Calu3 (cell line): ENCODE data around the gene MEGF8. TPM values are rescaled to one million over a fixed set of nuclear protein-coding genes. Genes with fewer than 3 reads are reported as not detected.

Source experiments
- BruUV-seq: library from RNA; stranded (reverse); fragments of 400-500 nt; replicated peaks from 2 replicates; lab custom pipeline; 2021; lab: Mats Ljungman, UMichigan
- CTCF ChIA-PET: fragments of 300-600 bp; sonication (Branson Sonifier 250); formaldehyde crosslinking; loops from one replicate; lab custom pipeline; 2022; ENCODE audit warnings: antibody characterized with exemption; lab: Charles Lee
- DNase-seq: peaks from one replicate; pipeline ENCODE4 v3.0.0; 2022
- H3K27ac Mint-ChIP-seq: one replicate; pipeline ENCODE4 v1.8.0; 2022; ENCODE audit warnings: mixed read lengths; ENCODE audit not compliant: unreplicated experiment
- H3K27me3 Mint-ChIP-seq: one replicate; pipeline ENCODE4 v1.8.0; 2022; ENCODE audit warnings: mixed read lengths; ENCODE audit not compliant: unreplicated experiment
- H3K36me3 Mint-ChIP-seq: one replicate; pipeline ENCODE4 v1.8.0; 2022; ENCODE audit warnings: mild to moderate bottlenecking, moderate library complexity, mixed read lengths; ENCODE audit not compliant: insufficient read depth, unreplicated experiment
- H3K4me1 Mint-ChIP-seq: one replicate; pipeline ENCODE4 v1.8.0; 2022; ENCODE audit warnings: mild to moderate bottlenecking, low read depth, mixed read lengths; ENCODE audit not compliant: unreplicated experiment
- H3K4me3 Mint-ChIP-seq: one replicate; pipeline ENCODE4 v1.8.0; 2022; ENCODE audit warnings: mild to moderate bottlenecking, low read depth, moderate library complexity, mixed read lengths; ENCODE audit not compliant: unreplicated experiment
- H3K9me3 Mint-ChIP-seq: one replicate; pipeline ENCODE4 v1.8.0; 2022; ENCODE audit warnings: low read depth, mixed read lengths; ENCODE audit not compliant: unreplicated experiment
- intact Hi-C: fragments of 100-400 bp; cut with micrococcal nuclease; formaldehyde crosslinking; loops from one replicate; pipeline ENCODE4 v1.10.0; 2022; ENCODE audit not compliant: unreplicated experiment
- total RNA-seq: library from RNA; stranded (reverse); gene quantifications from 2 replicates; pipeline ENCODE4 v1.2.3, GENCODE V29; 2022
- TF ChIP-seq, protein P1 (sequence below): fragments of 200-600 bp; IDR thresholded peaks from one replicate; pipeline ENCODE4 v1.8.0; 2022; ENCODE audit warnings: antibody characterized with exemption; ENCODE audit not compliant: unreplicated experiment

Gene MEGF8
- total RNA-seq, 1 experiment from 2014 or later = 35.0 TPM

DNA sequence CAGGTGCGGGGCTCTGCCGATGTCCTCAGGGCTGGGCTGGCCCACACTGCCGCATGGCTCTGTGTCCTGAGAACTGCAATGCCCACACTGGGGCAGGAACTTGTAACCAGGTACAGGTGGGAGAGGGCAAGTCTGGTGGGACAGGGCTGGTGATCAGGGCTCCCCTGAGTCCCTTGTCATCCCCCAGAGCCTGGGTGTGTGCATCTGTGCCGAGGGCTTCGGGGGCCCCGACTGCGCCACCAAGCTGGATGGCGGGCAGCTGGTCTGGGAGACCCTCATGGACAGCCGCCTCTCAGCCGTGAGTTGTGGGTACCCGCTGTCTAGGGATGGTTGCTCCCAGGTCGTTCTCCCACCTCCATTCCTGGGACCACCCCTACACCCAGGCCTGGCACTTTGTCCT lies 30.5 kb downstream of the MEGF8 start:
- no peak for DNase-seq
- intact Hi-C loops = no loop called here
- H3K4me3 Mint-ChIP-seq = no peak overlapping the region
- H3K4me1 Mint-ChIP-seq = no peaks in the 10 kb centered on the region
- BruUV-seq = no TSS peak
- no peaks in the 10 kb centered on the region for H3K27me3 Mint-ChIP-seq
- peaks cover 4% of the 10 kb centered on the region for H3K36me3 Mint-ChIP-seq
- H3K27ac Mint-ChIP-seq = no peak overlapping the region
- CTCF ChIA-PET = no interaction called here
- H3K9me3 Mint-ChIP-seq = no peaks in the 10 kb centered on the region
- TF ChIP-seq, protein P1, sequence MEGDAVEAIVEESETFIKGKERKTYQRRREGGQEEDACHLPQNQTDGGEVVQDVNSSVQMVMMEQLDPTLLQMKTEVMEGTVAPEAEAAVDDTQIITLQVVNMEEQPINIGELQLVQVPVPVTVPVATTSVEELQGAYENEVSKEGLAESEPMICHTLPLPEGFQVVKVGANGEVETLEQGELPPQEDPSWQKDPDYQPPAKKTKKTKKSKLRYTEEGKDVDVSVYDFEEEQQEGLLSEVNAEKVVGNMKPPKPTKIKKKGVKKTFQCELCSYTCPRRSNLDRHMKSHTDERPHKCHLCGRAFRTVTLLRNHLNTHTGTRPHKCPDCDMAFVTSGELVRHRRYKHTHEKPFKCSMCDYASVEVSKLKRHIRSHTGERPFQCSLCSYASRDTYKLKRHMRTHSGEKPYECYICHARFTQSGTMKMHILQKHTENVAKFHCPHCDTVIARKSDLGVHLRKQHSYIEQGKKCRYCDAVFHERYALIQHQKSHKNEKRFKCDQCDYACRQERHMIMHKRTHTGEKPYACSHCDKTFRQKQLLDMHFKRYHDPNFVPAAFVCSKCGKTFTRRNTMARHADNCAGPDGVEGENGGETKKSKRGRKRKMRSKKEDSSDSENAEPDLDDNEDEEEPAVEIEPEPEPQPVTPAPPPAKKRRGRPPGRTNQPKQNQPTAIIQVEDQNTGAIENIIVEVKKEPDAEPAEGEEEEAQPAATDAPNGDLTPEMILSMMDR = no peak

DNA sequence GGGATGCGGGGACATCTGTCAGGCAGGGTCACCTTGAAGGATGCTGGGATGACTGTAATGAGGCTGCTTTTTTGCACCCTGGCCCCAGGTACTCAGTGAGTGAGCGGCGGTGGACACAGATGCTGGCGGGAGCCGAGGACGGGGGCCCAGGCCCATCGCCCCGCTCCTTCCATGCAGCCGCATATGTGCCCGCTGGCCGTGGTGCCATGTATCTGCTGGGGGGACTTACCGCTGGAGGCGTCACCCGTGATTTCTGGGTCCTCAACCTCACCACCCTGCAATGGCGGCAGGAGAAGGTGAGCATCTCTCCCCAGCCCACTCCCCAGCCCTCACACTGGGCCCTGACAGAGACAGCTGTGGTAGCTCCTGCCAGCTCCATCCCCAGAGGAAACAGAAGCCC lies 31.3 kb downstream of the MEGF8 start:
- H3K9me3 Mint-ChIP-seq = no peaks in the 10 kb centered on the region
- no peak for DNase-seq
- H3K27me3 Mint-ChIP-seq = no peaks in the 10 kb centered on the region
- no TSS peak for BruUV-seq
- intact Hi-C loops = no loop called here
- H3K36me3 Mint-ChIP-seq = peaks cover 4% of the 10 kb centered on the region
- CTCF ChIA-PET = no interaction called here
- H3K4me1 Mint-ChIP-seq = no peaks in the 10 kb centered on the region
- TF ChIP-seq, protein P1 = no peak
- no peak overlapping the region for H3K27ac Mint-ChIP-seq
- H3K4me3 Mint-ChIP-seq = no peak overlapping the region

DNA sequence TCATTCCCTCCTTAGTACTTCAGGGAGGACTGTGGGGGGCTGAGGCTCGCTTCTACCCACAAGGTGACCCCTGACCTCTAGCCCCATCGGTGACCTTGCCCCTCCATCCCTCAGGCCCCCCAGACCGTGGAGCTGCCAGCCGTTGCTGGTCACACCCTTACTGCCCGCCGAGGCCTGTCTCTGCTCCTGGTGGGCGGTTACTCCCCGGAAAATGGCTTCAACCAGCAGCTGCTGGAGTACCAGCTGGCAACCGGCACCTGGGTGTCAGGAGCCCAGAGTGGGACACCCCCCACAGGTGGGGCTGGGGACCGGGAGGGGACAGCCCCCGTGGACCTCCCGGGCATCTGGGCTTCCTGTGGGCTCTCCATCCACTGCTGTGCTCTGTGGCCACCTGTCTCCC lies 31.9 kb downstream of the MEGF8 start:
- Mint-ChIP-seq H3K27me3 (no peaks in the 10 kb centered on the region), H3K4me1 (no peaks in the 10 kb centered on the region), H3K27ac (no peak overlapping the region), H3K36me3 (peaks cover 4% of the 10 kb centered on the region), H3K4me3 (no peak overlapping the region), H3K9me3 (no peaks in the 10 kb centered on the region)
- TF ChIP-seq, protein P1 = no peak
- CTCF ChIA-PET = no interaction called here
- intact Hi-C loops = no loop called here
- no peak for DNase-seq
- no TSS peak for BruUV-seq

DNA sequence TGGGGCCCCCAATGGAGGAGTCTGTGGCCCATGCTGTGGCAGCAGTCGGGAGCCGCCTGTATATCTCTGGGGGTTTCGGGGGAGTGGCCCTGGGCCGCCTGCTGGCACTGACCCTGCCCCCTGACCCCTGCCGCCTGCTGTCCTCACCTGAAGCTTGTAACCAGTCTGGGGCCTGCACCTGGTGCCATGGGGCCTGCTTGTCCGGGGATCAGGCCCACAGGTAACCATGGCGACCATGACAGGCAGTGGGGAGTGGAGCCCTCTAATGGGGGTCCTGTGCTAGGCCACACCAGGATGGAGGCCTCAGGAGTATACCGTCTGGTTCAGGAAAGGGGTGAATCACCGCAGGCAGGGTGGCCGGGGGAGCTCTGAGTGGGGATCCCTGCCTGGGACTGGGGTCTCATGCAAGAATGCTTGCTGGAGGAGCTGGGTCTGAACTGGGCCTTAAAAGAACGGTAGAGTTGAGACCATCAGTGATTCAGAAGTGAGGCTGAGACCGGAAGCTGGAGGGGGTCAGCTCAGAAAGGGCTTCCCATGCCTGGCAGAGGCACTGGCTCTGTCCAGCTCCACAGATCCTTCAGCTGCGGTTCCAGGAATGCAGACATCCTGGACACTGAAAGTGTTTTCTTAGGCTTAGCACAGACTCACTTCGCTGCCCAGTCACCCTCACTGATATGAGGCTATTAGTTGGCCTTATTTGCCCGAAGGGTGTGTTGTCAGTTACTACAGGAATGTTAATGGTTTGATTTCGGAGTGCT lies 35.5 kb downstream of the MEGF8 start:
- no peaks in the 10 kb centered on the region for H3K4me1 Mint-ChIP-seq
- no peaks in the 10 kb centered on the region for H3K27me3 Mint-ChIP-seq
- TF ChIP-seq, protein P1 = no peak
- H3K9me3 Mint-ChIP-seq = peaks cover 7% of the 10 kb centered on the region
- CTCF ChIA-PET = no interaction called here
- no peak overlapping the region for H3K4me3 Mint-ChIP-seq
- intact Hi-C loops = no loop called here
- peaks cover 4% of the 10 kb centered on the region for H3K36me3 Mint-ChIP-seq
- BruUV-seq = no TSS peak
- H3K27ac Mint-ChIP-seq = no peak overlapping the region
- DNase-seq = no peak
